Keratinocyte (primary cell): ENCODE measurements around the gene CDKN1A. TPM values are rescaled to one million over a fixed set of nuclear protein-coding genes. Genes with fewer than 3 reads are reported as not detected.

ENCODE experiments used
- DNase-seq: peaks from one replicate; pipeline ENCODE4 v3.0.0-alpha.2; 2011; ENCODE audit warnings: low read depth, missing footprints, low spot score
- FAIRE-seq: peaks from 2 replicates; lab custom pipeline; 2011; peaks lifted over from hg19 to GRCh38; lab: Jason Lieb, UNC
- H2AFZ ChIP-seq: 2 replicates; pipeline ENCODE4 v1.6.0; 2012; ENCODE audit warnings: low read length, control low read depth, inconsistent platforms; ENCODE audit not compliant: control insufficient read depth
- H3K27ac ChIP-seq: 2 replicates; pipeline ENCODE4 v1.5.1; 2011; ENCODE audit warnings: low read length; ENCODE audit not compliant: control insufficient read depth, insufficient read depth
- H3K27me3 ChIP-seq: 3 replicates; pipeline ENCODE4 v1.6.0; 2011; ENCODE audit warnings: low read length; ENCODE audit not compliant: control insufficient read depth, insufficient read depth; ENCODE audit errors: extremely low read depth
- H3K36me3 ChIP-seq, 2 experiments: 2 replicates in 1 of 2; 3 replicates in 1 of 2; pipeline ENCODE4 v1.5.1; 2011; ENCODE audit warnings: low read length in 2 of 2, mild to moderate bottlenecking in 1 of 2; ENCODE audit not compliant: control insufficient read depth in 2 of 2, insufficient read depth in 2 of 2; ENCODE audit errors: extremely low read depth in 1 of 2
- H3K4me1 ChIP-seq: 3 replicates; pipeline ENCODE4 v1.5.1; 2011; ENCODE audit warnings: low read length; ENCODE audit not compliant: control insufficient read depth, insufficient read depth; ENCODE audit errors: extremely low read depth
- H3K4me2 ChIP-seq: 3 replicates; pipeline ENCODE4 v1.6.0; 2011; ENCODE audit warnings: low read depth, low read length; ENCODE audit not compliant: control insufficient read depth, insufficient read depth; ENCODE audit errors: extremely low read depth
- H3K4me3 ChIP-seq, 3 experiments: fragments of 200-600 bp in 1 of 3; sonication (generic) in 1 of 3; 2 replicates in 2 of 3; 3 replicates in 1 of 3; pipeline ENCODE4 v1.5.1; 2011 to 2016; ENCODE audit warnings: low read length in 3 of 3, mild to moderate bottlenecking in 3 of 3, control low read depth in 2 of 3, inconsistent platforms in 1 of 3, low read depth in 1 of 3, mixed read lengths in 1 of 3, mixed run types in 1 of 3, moderate library complexity in 1 of 3; ENCODE audit not compliant: control insufficient read depth in 2 of 3, insufficient read depth in 2 of 3; ENCODE audit errors: extremely low read depth in 1 of 3
- H3K79me2 ChIP-seq: 2 replicates; pipeline ENCODE4 v1.6.0; 2012; ENCODE audit warnings: low read length; ENCODE audit not compliant: control insufficient read depth, insufficient read depth
- H3K9ac ChIP-seq: 3 replicates; pipeline ENCODE4 v1.6.0; 2011; ENCODE audit warnings: low read length; ENCODE audit not compliant: control insufficient read depth, insufficient read depth; ENCODE audit errors: extremely low read depth
- H3K9me1 ChIP-seq: 3 replicates; pipeline ENCODE4 v1.6.0; 2011; ENCODE audit warnings: low read length; ENCODE audit not compliant: control insufficient read depth, insufficient read depth; ENCODE audit errors: extremely low read depth
- H3K9me3 ChIP-seq: 2 replicates; pipeline ENCODE4 v1.5.1; 2012; ENCODE audit warnings: low read depth, low read length; ENCODE audit not compliant: control insufficient read depth
- H4K20me1 ChIP-seq: 3 replicates; pipeline ENCODE4 v1.6.0; 2011; ENCODE audit warnings: low read length; ENCODE audit not compliant: control insufficient read depth, insufficient read depth; ENCODE audit errors: extremely low read depth
- CTCF ChIP-seq, 3 experiments: IDR thresholded peaks in 1 of 3; conservative IDR thresholded peaks in 1 of 3; optimal IDR thresholded peaks in 1 of 3; 2 replicates in 2 of 3; 3 replicates in 1 of 3; pipeline versions ENCODE3 to v1.5.1; 2011; ENCODE audit warnings: low read length in 3 of 3, mild to moderate bottlenecking in 3 of 3, moderate library complexity in 2 of 3, control low read depth in 1 of 3, inconsistent platforms in 1 of 3; ENCODE audit not compliant: insufficient read depth in 2 of 3; ENCODE audit errors: extremely low read depth in 1 of 3
- EZH2 ChIP-seq: IDR thresholded peaks from one replicate; pipeline ENCODE4 v1.6.1; 2012; ENCODE audit warnings: inconsistent platforms, mild to moderate bottlenecking, low read length, moderate library complexity
- dilution Hi-C: fragments of 300-500 bp; cut with MboI; formaldehyde crosslinking; loops from one replicate; pipeline ENCODE4 v1.7.0; 2020; ENCODE audit warnings: low sequenced_read_pairs; ENCODE audit not compliant: extremely low pct_ligation_motif_present
- polyA plus RNA-seq, 5 experiments: library from polyadenylated mRNA; depleted of rRNA in 3 of 5; stranded (reverse) in 3 of 5; stranded (forward) in 1 of 5; unstranded in 1 of 5; fragments of >200 nt; gene quantifications; 1 replicate in 1 of 5; 2 replicates in 3 of 5; 3 replicates in 1 of 5; pipeline versions ENCODE4 v1.2.1 to v1.2.3, GENCODE V29; 2011 to 2012; ENCODE audit warnings: missing spikeins in 2 of 5, low read depth in 1 of 5, low replicate concordance in 1 of 5

Gene CDKN1A
- polyA plus RNA-seq, 1 donor (not counting 4 experiments of a cell fraction or from before 2014, with no cell fraction given): 185 TPM

- H4K20me1 ChIP-seq: no peaks in the 10 kb centered on the region
- no peak overlapping the region for H3K4me2 ChIP-seq
- TF ChIP-seq EZH2: no peak
- TF ChIP-seq CTCF (optimal IDR thresholded peaks at IDR 0.05 in 1 of 3, IDR thresholded peaks at IDR 0.05 in 1 of 3, conservative IDR thresholded peaks at IDR 0.05 in 1 of 3; ENCODE audit: extremely low read depth in 1 of 3, insufficient read depth in 2 of 3, low read length in 3 of 3): no peak
- peaks cover 27% of the 10 kb centered on the region for H3K4me1 ChIP-seq
- H3K79me2 ChIP-seq: no peaks in the 10 kb centered on the region
- FAIRE-seq (no peak), DNase-seq (no peak)
- no peak overlapping the region for H3K27ac ChIP-seq
- H3K9me3 ChIP-seq: no peaks in the 10 kb centered on the region
- no peak overlapping the region for H3K4me3 ChIP-seq
- no peaks in the 10 kb centered on the region for H3K27me3 ChIP-seq
- H2AFZ ChIP-seq: no peak overlapping the region
- dilution Hi-C loops: no loop called here
- no peaks in the 10 kb centered on the region for H3K9me1 ChIP-seq
- no peaks in the 10 kb centered on the region for H3K36me3 ChIP-seq
- H3K9ac ChIP-seq: no peak overlapping the region
These were observed 19.2 kb upstream of the CDKN1A start for GRCh38 chr6:36659271-36659670.

GRCh38 chr6:36660771-36661471, 17.6 kb upstream of the CDKN1A start:
- H3K9ac ChIP-seq: no peak overlapping the region
- dilution Hi-C loops: no loop called here
- no peak overlapping the region for H2AFZ ChIP-seq
- no peaks in the 10 kb centered on the region for H3K79me2 ChIP-seq
- H3K4me3 ChIP-seq: no peak overlapping the region
- no peaks in the 10 kb centered on the region for H3K9me3 ChIP-seq
- peak overlapping the region; percentile 12 for H3K4me2 ChIP-seq
- TF ChIP-seq EZH2 (peak; percentile 47), CTCF (optimal IDR thresholded peaks at IDR 0.05 in 1 of 3, IDR thresholded peaks at IDR 0.05 in 1 of 3, conservative IDR thresholded peaks at IDR 0.05 in 1 of 3; ENCODE audit: extremely low read depth in 1 of 3, insufficient read depth in 2 of 3, low read length in 3 of 3) (no peak)
- FAIRE-seq: no peak
- H3K36me3 ChIP-seq: no peaks in the 10 kb centered on the region
- no peaks in the 10 kb centered on the region for H3K9me1 ChIP-seq
- no peak overlapping the region for H3K27ac ChIP-seq
- no peaks in the 10 kb centered on the region for H4K20me1 ChIP-seq
- DNase-seq: no peak
- H3K4me1 ChIP-seq: peaks cover 27% of the 10 kb centered on the region
- H3K27me3 ChIP-seq: no peaks in the 10 kb centered on the region
